GM12878 (cell line): Measurements from ENCODE around the gene OXCT2.
"Not testable (repeated sequence)": the region's sequence is repeated elsewhere in the genome, so short reads cannot be mapped to it uniquely, and the experiment has no call there.

ENCODE experiments used
- CTCF ChIP-seq, 3 experiments: IDR thresholded peaks in 2 of 3; conservative IDR thresholded peaks in 1 of 3; 2 replicates each; pipeline ENCODE4 v1.5.1; 2011; ENCODE audit warnings: low read depth in 3 of 3, low read length in 3 of 3, mild to moderate bottlenecking in 3 of 3, control low read depth in 2 of 3, moderate library complexity in 2 of 3, inconsistent platforms in 1 of 3, mixed read lengths in 1 of 3; ENCODE audit not compliant: control insufficient read depth in 2 of 3, insufficient read depth in 1 of 3; ENCODE audit errors: extremely low read depth in 1 of 3
- POLR2A ChIP-seq: IDR thresholded peaks from 2 replicates; pipeline ENCODE4 v1.6.1; 2011; ENCODE audit warnings: low read depth, mild to moderate bottlenecking, low read length
- STAT3 ChIP-seq: IDR thresholded peaks from 2 replicates; pipeline ENCODE4 v1.6.1; 2011; ENCODE audit warnings: low read depth, low read length, improper control_type of control experiment

- not testable (repeated sequence) for TF ChIP-seq POLR2A; STAT3; CTCF (IDR thresholded peaks at IDR 0.05 in 2 of 3, conservative IDR thresholded peaks at IDR 0.05 in 1 of 3; ENCODE audit: control insufficient read depth in 2 of 3, extremely low read depth in 1 of 3, insufficient read depth in 1 of 3, low read depth in 3 of 3, low read length in 3 of 3)
These were observed 4.7 kb downstream of the OXCT2 start for GRCh38 chr1:39766466-39766865.
